NCI-H2196 treated with DMSO at 0.1 percent for 48 hours (cell line): ENCODE measurements around the gene EVA1C.
"Not testable (repeated sequence)": the region's sequence is repeated elsewhere in the genome, so short reads cannot be mapped to it uniquely, and the experiment has no call there.

Experiments used
- DNase-seq: peaks from one replicate; lab custom pipeline; 2025; ENCODE audit not compliant: unreplicated experiment; lab: John Stamatoyannopoulos, UW

Gene EVA1C

GRCh38 chr21:32457360-32457840, 44.9 kb downstream of the EVA1C start:
- DNase-seq, result no peak

DNA sequence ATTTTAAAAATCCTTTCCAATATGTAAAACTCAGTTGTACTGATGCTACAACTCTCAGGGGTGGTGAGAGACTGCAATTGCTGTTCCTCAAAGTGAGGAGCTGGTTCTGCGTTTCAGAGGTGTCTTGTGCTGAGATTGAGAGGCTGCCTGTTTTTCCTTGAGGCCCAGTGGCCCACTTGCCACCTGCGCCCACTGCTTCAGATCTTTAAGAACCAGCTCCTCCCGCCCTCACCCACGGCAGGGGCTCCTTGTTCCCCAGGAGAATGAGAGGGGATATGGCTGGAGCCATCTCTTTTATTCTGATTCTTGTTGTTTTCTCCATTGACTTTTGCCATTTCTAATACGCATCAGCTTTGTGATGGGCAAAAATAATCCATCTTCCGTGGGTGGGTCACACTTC, 45.5 kb downstream of the EVA1C start:
- no peak for DNase-seq

GRCh38 chr21:32459972-32460371, 47.5 kb downstream of the EVA1C start:
- no peak for DNase-seq

DNA sequence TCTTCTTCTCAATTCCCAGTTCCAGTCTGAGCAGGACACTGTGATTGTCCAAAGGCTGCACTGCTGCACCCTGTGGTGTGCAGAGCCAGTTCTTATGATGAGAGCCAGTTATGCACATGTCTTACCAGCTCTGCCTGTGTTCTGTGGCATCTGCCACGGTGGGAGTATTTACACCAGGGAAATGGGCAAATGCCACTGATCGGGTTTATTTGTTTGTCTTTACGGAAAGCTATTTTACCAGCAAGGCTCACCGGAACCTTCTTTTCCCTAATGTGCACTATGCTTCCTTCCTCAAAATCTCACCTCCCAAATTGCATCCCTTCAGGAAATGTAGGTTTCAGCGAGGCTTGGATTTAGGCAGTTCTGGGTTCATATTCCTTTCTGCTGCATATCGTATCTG, 49.0 kb downstream of the EVA1C start:
- DNase-seq, result no peak

- not testable (repeated sequence) for DNase-seq
Measured at GRCh38 chr21:32462564-32462963, 50.1 kb downstream of the EVA1C start.

DNA sequence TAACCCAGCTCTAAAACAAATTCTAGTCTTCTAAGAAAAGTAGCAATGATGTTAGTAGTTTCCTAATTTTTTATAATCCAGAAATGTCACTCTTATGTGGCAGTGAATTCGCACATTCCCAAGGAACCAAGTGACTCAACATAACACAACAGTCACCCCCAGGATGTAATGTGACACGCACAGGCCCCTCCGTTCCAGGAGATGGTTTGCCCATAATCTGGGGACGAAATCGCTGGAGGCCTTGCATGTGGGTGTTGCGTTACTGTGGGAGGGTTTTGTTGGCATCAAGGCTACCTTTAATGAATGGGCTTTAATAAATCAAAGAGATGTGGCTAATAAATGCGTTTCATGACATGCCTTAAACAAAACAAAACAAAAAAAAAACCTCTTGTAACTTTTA, 50.9 kb downstream of the EVA1C start:
- no peak for DNase-seq

GRCh38 chr21:32463889-32464300, 51.4 kb downstream of the EVA1C start:
- DNase-seq, result no peak

GRCh38 chr21:32467291-32467690, 54.8 kb downstream of the EVA1C start:
- no peak for DNase-seq

DNA sequence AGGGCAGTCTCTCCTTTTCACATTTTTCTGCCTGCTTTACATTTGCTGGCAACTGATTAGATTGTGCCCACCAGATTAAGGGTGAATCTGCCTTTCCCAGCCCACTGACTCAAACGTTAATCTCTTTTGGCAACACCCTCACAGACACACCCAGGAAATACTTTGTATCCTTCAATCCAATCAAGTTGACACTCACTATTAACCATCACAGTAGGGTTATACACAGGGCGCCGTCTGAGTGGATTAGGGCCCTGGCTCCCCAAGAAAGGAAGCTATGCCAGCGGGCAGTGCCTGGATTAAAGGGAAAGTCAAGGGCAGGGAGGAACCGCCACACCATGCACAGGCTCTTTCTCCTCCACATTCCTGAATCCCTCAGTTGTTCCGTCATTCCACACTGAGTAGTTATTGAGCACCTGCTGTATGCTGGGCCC, 56.2 kb downstream of the EVA1C start:
- no peak for DNase-seq

GRCh38 chr21:32469628-32470027, 57.1 kb downstream of the EVA1C start:
- DNase-seq, result no peak

- DNase-seq, result no peak
Measured at GRCh38 chr21:32470206-32470605, 57.7 kb downstream of the EVA1C start.

DNA sequence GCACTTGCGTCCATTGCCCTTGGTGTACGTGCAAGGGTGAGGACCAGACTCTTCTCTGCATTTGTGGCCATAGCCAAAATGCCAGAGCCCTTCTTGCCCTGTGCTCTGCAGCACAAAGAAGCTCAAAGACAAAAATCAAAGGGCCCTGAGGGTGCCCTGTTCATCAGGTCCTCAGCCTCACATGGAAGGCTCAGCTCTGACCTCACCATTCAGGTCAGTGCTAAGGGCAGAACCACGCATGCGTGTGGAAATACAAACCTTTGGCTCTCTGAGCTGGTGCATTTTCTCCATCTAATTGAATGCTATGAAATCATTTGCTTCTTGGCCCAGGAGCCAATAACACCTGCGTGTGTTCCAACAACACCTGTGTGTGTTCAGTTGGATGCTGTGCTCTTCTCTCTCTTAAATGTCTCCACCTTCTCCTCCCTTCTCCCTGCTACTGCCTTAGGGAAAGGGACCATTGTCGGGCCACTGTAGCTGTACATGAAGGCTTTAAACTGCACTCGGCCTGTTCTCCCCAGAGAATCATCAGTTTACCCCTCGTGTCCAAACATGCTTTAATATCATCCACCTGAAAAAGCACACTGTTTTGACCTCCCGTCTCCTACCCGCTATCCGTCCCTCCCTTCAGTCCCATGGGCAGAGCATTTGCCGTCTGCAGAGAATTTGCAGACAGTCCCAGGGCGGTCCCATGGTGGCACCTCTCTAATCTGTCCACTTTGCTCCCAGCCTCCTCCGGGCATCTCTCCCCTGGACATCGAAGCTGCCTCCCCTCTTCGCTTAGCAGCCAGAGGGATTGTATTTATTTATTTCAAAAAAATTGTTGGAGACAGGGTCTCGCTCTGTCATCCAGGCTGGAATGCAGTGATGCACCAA, 60.6 kb downstream of the EVA1C start:
- no peak for DNase-seq

- no peak for DNase-seq
Measured at GRCh38 chr21:32474179-32475059, 61.9 kb downstream of the EVA1C start.

- DNase-seq, result no peak
Measured at GRCh38 chr21:32475162-32475812, 62.8 kb downstream of the EVA1C start.

DNA sequence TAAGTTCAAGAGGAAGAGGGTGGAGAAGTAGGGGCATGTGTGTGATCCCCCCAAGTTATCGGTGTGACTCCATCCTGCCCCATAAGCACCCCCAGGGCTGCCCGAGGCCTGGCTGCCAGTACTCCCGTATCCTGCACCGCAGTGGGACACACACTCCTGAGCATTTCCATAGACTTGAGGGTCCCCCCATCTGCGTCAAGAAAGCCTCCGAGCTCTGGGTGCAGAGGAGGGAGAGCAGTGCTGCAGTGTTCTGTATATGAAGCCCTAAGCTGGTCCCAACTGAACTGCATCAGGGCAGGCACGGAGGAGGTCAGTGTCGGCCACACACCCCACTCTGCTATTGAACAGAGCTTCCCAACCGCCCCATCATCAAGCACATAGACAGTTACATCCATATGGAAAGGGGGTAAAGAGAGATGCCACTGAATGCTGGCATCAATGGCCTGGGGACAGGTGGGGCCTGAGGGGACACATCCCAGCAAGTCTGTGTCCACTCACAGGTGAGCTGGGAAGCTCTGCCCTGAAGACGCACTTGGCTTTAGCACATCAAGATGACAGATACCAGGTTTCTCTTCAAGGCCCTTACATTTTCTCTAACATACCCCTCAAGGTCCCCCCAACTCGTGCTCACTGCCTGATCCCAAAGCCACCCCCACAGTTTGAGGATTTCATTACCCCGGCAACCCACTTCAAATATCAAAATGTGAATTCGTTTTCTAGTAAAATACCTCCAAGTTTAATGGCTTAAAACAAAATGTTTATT, 64.3 kb downstream of the EVA1C start:
- no peak for DNase-seq

- no peak for DNase-seq
Measured at GRCh38 chr21:32477424-32477745, 64.9 kb downstream of the EVA1C start.

GRCh38 chr21:32481875-32482408, 69.4 kb downstream of the EVA1C start:
- no peak for DNase-seq

DNA sequence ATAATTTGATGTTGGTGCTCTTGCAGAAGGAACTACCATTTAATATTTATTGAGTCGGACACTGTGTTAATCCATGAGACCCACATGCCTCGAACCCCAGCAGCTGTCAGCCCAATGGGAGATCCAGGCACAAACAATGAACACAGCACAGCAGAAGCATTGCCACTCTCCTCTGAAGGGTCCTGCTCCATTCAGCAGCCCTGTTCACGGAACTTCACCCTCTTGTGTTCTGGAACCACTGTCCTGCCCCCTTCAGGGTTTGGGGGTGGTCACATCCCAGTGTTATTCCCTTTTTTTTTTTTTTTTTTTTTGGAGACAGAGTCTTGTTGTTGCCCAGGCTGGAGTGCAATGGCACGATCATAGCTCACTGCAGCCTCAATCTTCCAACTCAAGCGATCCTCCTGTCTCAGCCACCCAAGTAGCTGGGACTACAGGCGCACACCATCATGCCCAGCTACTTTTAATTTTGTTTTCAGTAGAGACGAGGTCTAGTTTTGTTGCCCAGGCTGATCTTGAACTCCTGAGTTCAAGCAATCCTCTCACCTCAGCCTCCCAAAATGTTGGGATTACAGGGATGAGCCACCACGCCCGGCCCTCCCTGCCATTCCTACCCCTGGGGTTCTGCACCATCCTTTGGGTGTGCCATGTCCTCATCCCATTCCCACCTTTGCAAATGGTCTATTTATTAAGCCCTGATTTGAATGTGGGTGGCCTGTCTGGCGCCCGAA, 70.2 kb downstream of the EVA1C start:
- no peak for DNase-seq

DNA sequence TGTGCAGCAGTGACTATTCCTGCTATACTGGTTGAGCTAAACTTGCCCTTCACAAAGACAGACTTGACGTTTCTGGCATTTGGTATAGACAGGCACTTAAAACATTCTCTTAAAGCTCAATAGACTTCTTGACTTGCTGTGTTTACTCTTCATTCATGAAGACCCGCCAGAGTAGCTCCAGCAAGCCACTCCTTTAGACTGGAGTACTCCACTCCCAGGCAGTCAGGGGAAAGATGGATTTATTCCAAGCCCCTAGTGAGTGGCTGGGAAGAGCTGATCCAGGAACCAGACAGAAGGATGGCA, 70.7 kb downstream of the EVA1C start:
- DNase-seq, result no peak
